Measurements from ENCODE around the gene ARHGAP21. TPM values are rescaled to one million over a fixed set of nuclear protein-coding genes. Genes with fewer than 3 reads are reported as not detected.
A peak's percentile ranks its signal among the peaks of the same experiment; 100 is the strongest.

Gene ARHGAP21
- polyA plus RNA-seq, 2 of the 4 experiments (the other 2 are of a cell fraction) = 30.5 to 84.4 TPM

DNA sequence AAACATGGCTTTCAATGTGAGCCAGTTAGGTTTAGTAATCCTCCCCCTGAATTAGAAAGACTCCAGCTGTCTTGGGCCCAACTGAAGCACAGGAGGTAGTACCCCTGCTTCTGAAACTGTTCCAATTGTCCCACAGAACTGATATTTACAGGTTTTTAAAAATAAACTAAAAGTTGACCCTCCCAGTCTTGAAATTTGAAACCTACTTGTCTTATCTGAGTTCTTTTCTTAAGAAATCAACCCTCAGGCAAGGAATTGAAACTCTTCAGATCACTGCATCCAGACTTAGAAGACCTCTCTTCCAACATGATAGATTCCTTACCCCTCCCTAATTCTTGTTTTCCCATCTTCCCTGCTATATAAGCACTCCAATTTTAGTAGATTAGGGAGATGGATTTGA, 13.3 kb upstream of the ARHGAP21 start:
- CTCF ChIA-PET = interaction anchor here (1.7 kb wide), 1 partner anchor 209 kb away, joined by 3 read pairs; no protein-coding TSS in a partner anchor
- no peaks in the 10 kb centered on the region for H3K9me3 ChIP-seq
- no peak for FAIRE-seq
- no peak overlapping the region for H3K4me3 ChIP-seq
- H3K4me2 ChIP-seq = no peak overlapping the region
- POLR2A ChIA-PET = no interaction called here
- DNase-seq (ENCODE audit: low read depth in 1 of 2, low spot score in 1 of 2) = no peak
- ATAC-seq = no peak
- no peak overlapping the region for H3K27ac ChIP-seq
- TF ChIP-seq ZFP36 (IDR thresholded peaks at IDR 0.05; ENCODE audit: borderline replicate concordance, partially characterized antibody) = no peak
- no peak for TF ChIP-seq ESRRA (IDR thresholded peaks at IDR 0.05; ENCODE audit: borderline replicate concordance, low read length)
- H3K4me1 ChIP-seq = 0 out of 3 replicates have a peak, but pooled peaks cover under 1% of the 10 kb centered on the region

DNA sequence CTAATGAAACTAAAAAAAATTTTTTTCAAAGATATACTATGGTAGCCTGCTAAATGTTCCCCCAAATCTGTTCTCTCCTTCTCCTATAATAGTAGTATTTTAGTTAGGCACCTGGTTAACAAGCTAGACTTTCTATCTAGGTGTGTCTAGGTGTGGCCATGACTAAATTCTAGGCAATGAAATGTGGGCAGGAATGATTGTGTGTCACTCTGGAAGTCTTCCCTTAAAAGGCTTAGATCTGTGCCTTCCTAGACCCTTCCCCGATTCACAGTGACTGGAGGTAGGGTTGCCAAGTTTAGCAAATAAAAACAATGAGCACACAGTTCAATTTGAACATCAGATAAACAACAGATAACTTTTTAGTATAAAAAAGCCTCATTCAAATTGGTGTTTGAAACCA, 8.3 kb upstream of the ARHGAP21 start:
- TF ChIP-seq NR3C1 (IDR thresholded peaks at IDR 0.05) (no peak), EP300 (IDR thresholded peaks at IDR 0.05) (no peak), BHLHE40 (IDR thresholded peaks at IDR 0.05; ENCODE audit: low read depth, low read length) (no peak), EHF (CRISPR knock-in tag; IDR thresholded peaks at IDR 0.05) (no peak), HOXB13 (CRISPR knock-in tag; IDR thresholded peaks at IDR 0.05; ENCODE audit: low read depth) (no peak), RFX5 (IDR thresholded peaks at IDR 0.05) (no peak), JUNB (IDR thresholded peaks at IDR 0.05) (no peak), CBX8 (IDR thresholded peaks at IDR 0.05) (no peak), SMC3 (IDR thresholded peaks at IDR 0.05) (no peak), ZC3H11A (IDR thresholded peaks at IDR 0.05) (no peak), HOXA7 (CRISPR knock-in tag; IDR thresholded peaks at IDR 0.05) (no peak), HDAC2 (IDR thresholded peaks at IDR 0.05) (no peak), JUN (IDR thresholded peaks at IDR 0.05) (no peak)
- TF ChIP-seq, protein P1, sequence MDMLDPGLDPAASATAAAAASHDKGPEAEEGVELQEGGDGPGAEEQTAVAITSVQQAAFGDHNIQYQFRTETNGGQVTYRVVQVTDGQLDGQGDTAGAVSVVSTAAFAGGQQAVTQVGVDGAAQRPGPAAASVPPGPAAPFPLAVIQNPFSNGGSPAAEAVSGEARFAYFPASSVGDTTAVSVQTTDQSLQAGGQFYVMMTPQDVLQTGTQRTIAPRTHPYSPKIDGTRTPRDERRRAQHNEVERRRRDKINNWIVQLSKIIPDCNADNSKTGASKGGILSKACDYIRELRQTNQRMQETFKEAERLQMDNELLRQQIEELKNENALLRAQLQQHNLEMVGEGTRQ (IDR thresholded peaks at IDR 0.05) = no peak
- no peak for ATAC-seq
- Histone ChIP-seq H3K4me2 (no peak overlapping the region), H3K9me3 (no peaks in the 10 kb centered on the region), H3K4me3 (no peak overlapping the region), H3K27ac (no peak overlapping the region), H3K4me1 (0 out of 3 replicates have a peak, but pooled peaks cover 3% of the 10 kb centered on the region)
- FAIRE-seq = no peak
- WGBS (ENCODE audit: missing lambda C conversion rate) = 63% methylated on average over 1 of the region's 1 CpG
- DNase-seq (ENCODE audit: low read depth in 1 of 2, low spot score in 1 of 2) = peak in 1 of 2 experiments; percentile 21
- ChIA-PET POLR2A (no interaction called here), CTCF (interaction anchor here (0.8 kb wide), 1 partner anchor 89 kb away, joined by 3 read pairs; no protein-coding TSS in a partner anchor)

DNA sequence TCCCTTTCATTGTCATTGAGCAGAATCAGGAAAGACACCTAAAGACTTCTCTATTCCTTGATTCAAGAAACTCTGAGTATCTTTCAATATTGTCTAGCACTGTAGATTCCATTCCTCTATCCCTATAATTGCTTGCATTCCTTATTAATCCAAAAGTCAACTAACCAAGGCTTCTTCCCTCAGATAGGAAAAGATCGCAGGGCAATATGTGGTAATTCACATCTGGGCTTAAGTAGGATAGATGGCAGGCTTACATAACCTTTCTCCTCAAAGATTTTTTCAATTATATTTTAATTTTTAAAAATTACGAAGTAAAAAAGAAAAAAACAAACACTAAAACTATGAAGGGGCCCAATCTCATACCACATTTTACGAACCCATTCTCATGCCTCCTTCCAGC, 7.1 kb upstream of the ARHGAP21 start:
- CTCF ChIA-PET = no interaction called here
- ATAC-seq = no peak
- no peak for DNase-seq (ENCODE audit: low read depth in 1 of 2, low spot score in 1 of 2)

More for the DNA sequence above, 7.1 kb upstream of the ARHGAP21 start:
- no peak overlapping the region for H3K4me2 ChIP-seq
- H3K27ac ChIP-seq = no peak overlapping the region
- TF ChIP-seq NFE2L2 (conservative IDR thresholded peaks at IDR 0.05; ENCODE audit: low read length) = no peak
- TF ChIP-seq, protein P2, sequence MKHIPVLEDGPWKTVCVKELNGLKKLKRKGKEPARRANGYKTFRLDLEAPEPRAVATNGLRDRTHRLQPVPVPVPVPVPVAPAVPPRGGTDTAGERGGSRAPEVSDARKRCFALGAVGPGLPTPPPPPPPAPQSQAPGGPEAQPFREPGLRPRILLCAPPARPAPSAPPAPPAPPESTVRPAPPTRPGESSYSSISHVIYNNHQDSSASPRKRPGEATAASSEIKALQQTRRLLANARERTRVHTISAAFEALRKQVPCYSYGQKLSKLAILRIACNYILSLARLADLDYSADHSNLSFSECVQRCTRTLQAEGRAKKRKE (CRISPR knock-in tag; IDR thresholded peaks at IDR 0.05; ENCODE audit: low read depth) = no peak
- no peak for TF ChIP-seq ZSCAN20 (CRISPR knock-in tag; IDR thresholded peaks at IDR 0.05)
- TF ChIP-seq HOXB5 (CRISPR knock-in tag; IDR thresholded peaks at IDR 0.05) = no peak
- TF ChIP-seq TFCP2L1 (CRISPR knock-in tag; IDR thresholded peaks at IDR 0.05) = no peak
- TF ChIP-seq, protein P3, sequence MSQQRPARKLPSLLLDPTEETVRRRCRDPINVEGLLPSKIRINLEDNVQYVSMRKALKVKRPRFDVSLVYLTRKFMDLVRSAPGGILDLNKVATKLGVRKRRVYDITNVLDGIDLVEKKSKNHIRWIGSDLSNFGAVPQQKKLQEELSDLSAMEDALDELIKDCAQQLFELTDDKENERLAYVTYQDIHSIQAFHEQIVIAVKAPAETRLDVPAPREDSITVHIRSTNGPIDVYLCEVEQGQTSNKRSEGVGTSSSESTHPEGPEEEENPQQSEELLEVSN (IDR thresholded peaks at IDR 0.05; ENCODE audit: borderline replicate concordance, low read depth) = no peak
- no peak for TF ChIP-seq CBX2 (IDR thresholded peaks at IDR 0.05; ENCODE audit: borderline replicate concordance, low read depth)
- no peak for TF ChIP-seq FOXS1 (CRISPR knock-in tag; IDR thresholded peaks at IDR 0.05)
- TF ChIP-seq, protein P4, sequence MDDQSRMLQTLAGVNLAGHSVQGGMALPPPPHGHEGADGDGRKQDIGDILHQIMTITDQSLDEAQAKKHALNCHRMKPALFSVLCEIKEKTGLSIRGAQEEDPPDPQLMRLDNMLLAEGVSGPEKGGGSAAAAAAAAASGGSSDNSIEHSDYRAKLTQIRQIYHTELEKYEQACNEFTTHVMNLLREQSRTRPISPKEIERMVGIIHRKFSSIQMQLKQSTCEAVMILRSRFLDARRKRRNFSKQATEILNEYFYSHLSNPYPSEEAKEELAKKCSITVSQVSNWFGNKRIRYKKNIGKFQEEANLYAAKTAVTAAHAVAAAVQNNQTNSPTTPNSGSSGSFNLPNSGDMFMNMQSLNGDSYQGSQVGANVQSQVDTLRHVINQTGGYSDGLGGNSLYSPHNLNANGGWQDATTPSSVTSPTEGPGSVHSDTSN (IDR thresholded peaks at IDR 0.05) = no peak
- no peak for TF ChIP-seq HEYL (CRISPR knock-in tag; IDR thresholded peaks at IDR 0.05)
- TF ChIP-seq NR3C1 (IDR thresholded peaks at IDR 0.05) = no peak
- WGBS (ENCODE audit: missing lambda C conversion rate) = 86% methylated on average over 3 of the region's 3 CpGs
- H3K4me1 ChIP-seq = 0 out of 3 replicates have a peak, but pooled peaks cover 3% of the 10 kb centered on the region
- POLR2A ChIA-PET = no interaction called here
- no peak overlapping the region for H3K4me3 ChIP-seq
- H3K9me3 ChIP-seq = no peaks in the 10 kb centered on the region
- FAIRE-seq = no peak

Data from A549 (cell line).